SK-N-MC (cell line): ENCODE results near the gene KRTAP5-3.
"Not testable (repeated sequence)": the region's sequence is repeated elsewhere in the genome, so short reads cannot be mapped to it uniquely, and the experiment has no call there.

Experiments
- DNase-seq: peaks from one replicate; pipeline ENCODE4 v3.0.0-alpha.2; 2011; ENCODE audit warnings: low read depth, low spot score
- H3K27ac ChIP-seq: fragments of 200-600 bp; sonication (generic); 2 replicates; pipeline ENCODE4 v1.5.1; 2016; ENCODE audit warnings: mixed run types
- H3K36me3 ChIP-seq: fragments of 200-600 bp; sonication (generic); 2 replicates; pipeline ENCODE4 v1.6.1; 2017; ENCODE audit warnings: antibody characterized with exemption, low read length, mixed read lengths; ENCODE audit not compliant: insufficient read depth
- H3K4me3 ChIP-seq: fragments of 200-600 bp; sonication (generic); 2 replicates; pipeline ENCODE4 v1.5.1; 2016
- H3K9ac ChIP-seq: fragments of 200-600 bp; sonication (generic); 2 replicates; pipeline ENCODE4 v1.8.0; 2017; ENCODE audit warnings: mixed run types, mixed read lengths; ENCODE audit not compliant: insufficient read length
- H3K9me3 ChIP-seq: fragments of 200-600 bp; sonication (generic); 2 replicates; pipeline ENCODE4 v1.6.1; 2017; ENCODE audit warnings: low read depth, mild to moderate bottlenecking, antibody characterized with exemption, low read length, moderate library complexity, mixed read lengths
- EZH2 ChIP-seq: fragments of 200-600 bp; sonication (generic); IDR thresholded peaks from one replicate; pipeline ENCODE4 v1.6.1; 2017; ENCODE audit warnings: antibody characterized with exemption
- FOXP2 ChIP-seq: optimal IDR thresholded peaks from 2 replicates; pipeline ENCODE3; 2011; ENCODE audit warnings: mild to moderate bottlenecking, moderate library complexity; ENCODE audit not compliant: insufficient read depth; ENCODE audit errors: extremely low read length, control extremely low read depth
- POLR2AphosphoS5 ChIP-seq: IDR thresholded peaks from 2 replicates; pipeline ENCODE4 v1.6.1; 2012; ENCODE audit warnings: mild to moderate bottlenecking, low read depth, low read length, borderline replicate concordance

KRTAP5-3 gene

GRCh38 chr11:1592628-1593027, 15.6 kb downstream of the KRTAP5-3 start:
- TF ChIP-seq EZH2 (no peak), FOXP2 (no peak), POLR2AphosphoS5 (no peak)
- no peak overlapping the region for H3K9ac ChIP-seq
- no peak for DNase-seq
- no peak overlapping the region for H3K27ac ChIP-seq
- H3K9me3 ChIP-seq: no peaks in the 10 kb centered on the region
- H3K4me3 ChIP-seq: no peak overlapping the region
- H3K36me3 ChIP-seq: no peaks in the 10 kb centered on the region

GRCh38 chr11:1589996-1590395, 18.3 kb downstream of the KRTAP5-3 start:
- no peak overlapping the region for H3K4me3 ChIP-seq
- DNase-seq: no peak
- no peak for TF ChIP-seq FOXP2
- no peak for TF ChIP-seq POLR2AphosphoS5
- TF ChIP-seq EZH2: no peak
- H3K36me3 ChIP-seq: no peaks in the 10 kb centered on the region
- no peaks in the 10 kb centered on the region for H3K9me3 ChIP-seq
- H3K27ac ChIP-seq: no peak overlapping the region
- H3K9ac ChIP-seq: no peak overlapping the region

GRCh38 chr11:1589191-1589963, 18.9 kb downstream of the KRTAP5-3 start:
- H3K9ac ChIP-seq, H3K4me3 ChIP-seq, H3K36me3 ChIP-seq, H3K27ac ChIP-seq, H3K9me3 ChIP-seq, DNase-seq: not testable (repeated sequence)

- no peak for TF ChIP-seq POLR2AphosphoS5
- no peak for TF ChIP-seq EZH2
- no peak for TF ChIP-seq FOXP2
Measured at GRCh38 chr11:1586699-1587098, 21.6 kb downstream of the KRTAP5-3 start.

GRCh38 chr11:1584661-1585370, 23.4 kb downstream of the KRTAP5-3 start, which contains the start of gene KRTAP5-1:
Gene KRTAP5-1 (minus strand): TSS chr11:1585283. CDS start chr11:1585249, 34 bp downstream.
- not testable (repeated sequence) for H3K9me3 ChIP-seq, H3K9ac ChIP-seq, H3K4me3 ChIP-seq, H3K36me3 ChIP-seq, DNase-seq, H3K27ac ChIP-seq

More at GRCh38 chr11:1586699-1587098, 21.6 kb downstream of the KRTAP5-3 start:
- Histone ChIP-seq H3K9ac (no peak overlapping the region), H3K4me3 (no peak overlapping the region), H3K27ac (no peak overlapping the region), H3K9me3 (no peaks in the 10 kb centered on the region), H3K36me3 (no peaks in the 10 kb centered on the region)
- no peak for DNase-seq

GRCh38 chr11:1582909-1583308, 25.4 kb downstream of the KRTAP5-3 start:
- DNase-seq, H3K9ac ChIP-seq, H3K9me3 ChIP-seq, H3K4me3 ChIP-seq, H3K27ac ChIP-seq, H3K36me3 ChIP-seq: not testable (repeated sequence)

GRCh38 chr11:1581976-1582375, 26.3 kb downstream of the KRTAP5-3 start:
- DNase-seq: no peak
- no peak overlapping the region for H3K27ac ChIP-seq
- TF ChIP-seq FOXP2: no peak
- TF ChIP-seq POLR2AphosphoS5: no peak
- no peak for TF ChIP-seq EZH2
- H3K9ac ChIP-seq: no peak overlapping the region
- no peaks in the 10 kb centered on the region for H3K9me3 ChIP-seq
- no peak overlapping the region for H3K4me3 ChIP-seq
- no peaks in the 10 kb centered on the region for H3K36me3 ChIP-seq

- DNase-seq: no peak
- Histone ChIP-seq H3K9me3 (no peaks in the 10 kb centered on the region), H3K4me3 (no peak overlapping the region), H3K27ac (no peak overlapping the region), H3K36me3 (no peaks in the 10 kb centered on the region), H3K9ac (no peak overlapping the region)
- no peak for TF ChIP-seq FOXP2
- no peak for TF ChIP-seq EZH2
- TF ChIP-seq POLR2AphosphoS5: no peak
Measured at GRCh38 chr11:1576825-1577224, 31.4 kb downstream of the KRTAP5-3 start.

- not testable (repeated sequence) for H3K4me3 ChIP-seq, H3K9ac ChIP-seq, DNase-seq, H3K9me3 ChIP-seq, H3K36me3 ChIP-seq, H3K27ac ChIP-seq
Measured at GRCh38 chr11:1575756-1576155, 32.5 kb downstream of the KRTAP5-3 start.

- H3K9ac ChIP-seq: no peak overlapping the region
- H3K27ac ChIP-seq: no peak overlapping the region
- H3K9me3 ChIP-seq: no peaks in the 10 kb centered on the region
- DNase-seq: no peak
- TF ChIP-seq EZH2 (no peak), POLR2AphosphoS5 (no peak), FOXP2 (no peak)
- no peaks in the 10 kb centered on the region for H3K36me3 ChIP-seq
- no peak overlapping the region for H3K4me3 ChIP-seq
Measured at GRCh38 chr11:1574933-1575242, 33.4 kb downstream of the KRTAP5-3 start.
